Osteocyte (in vitro differentiated cells): ENCODE results near the gene ATP1B3. TPM values are rescaled to one million over a fixed set of nuclear protein-coding genes. Genes with fewer than 3 reads are reported as not detected.

Experiments
- DNase-seq: peaks from one replicate; pipeline ENCODE4 v3.0.0; 2021; ENCODE audit warnings: mixed read lengths; ENCODE audit not compliant: unreplicated experiment; ENCODE audit errors: extremely low spot score
- H3K27ac Mint-ChIP-seq: one replicate; pipeline ENCODE4 v1.8.0; 2021; ENCODE audit warnings: mild to moderate bottlenecking, mixed read lengths; ENCODE audit not compliant: unreplicated experiment
- H3K27me3 Mint-ChIP-seq: one replicate; pipeline ENCODE4 v1.8.0; 2021; ENCODE audit warnings: mixed read lengths; ENCODE audit not compliant: unreplicated experiment
- H3K36me3 Mint-ChIP-seq: one replicate; pipeline ENCODE4 v1.8.0; 2021; ENCODE audit warnings: mixed read lengths; ENCODE audit not compliant: unreplicated experiment
- H3K4me1 Mint-ChIP-seq: one replicate; pipeline ENCODE4 v1.8.0; 2021; ENCODE audit warnings: mixed read lengths; ENCODE audit not compliant: unreplicated experiment
- H3K4me3 Mint-ChIP-seq: one replicate; pipeline ENCODE4 v1.8.0; 2021; ENCODE audit warnings: mild to moderate bottlenecking, moderate library complexity, mixed read lengths; ENCODE audit not compliant: unreplicated experiment
- H3K9me3 Mint-ChIP-seq: one replicate; pipeline ENCODE4 v1.8.0; 2021; ENCODE audit warnings: mixed read lengths; ENCODE audit not compliant: unreplicated experiment
- total RNA-seq: library from RNA; stranded (reverse); gene quantifications from 2 replicates; pipeline ENCODE4 v1.2.1, GENCODE V29; 2021
- TF ChIP-seq, protein P1 (sequence below): fragments of 200-600 bp; sonication (generic); IDR thresholded peaks from 2 replicates; pipeline ENCODE4 v1.5.0; 2021; ENCODE audit warnings: antibody characterized with exemption, mild to moderate bottlenecking, moderate library complexity

ATP1B3 gene
- total RNA-seq, 1 donor from 2014 or later, result 139 TPM

DNA sequence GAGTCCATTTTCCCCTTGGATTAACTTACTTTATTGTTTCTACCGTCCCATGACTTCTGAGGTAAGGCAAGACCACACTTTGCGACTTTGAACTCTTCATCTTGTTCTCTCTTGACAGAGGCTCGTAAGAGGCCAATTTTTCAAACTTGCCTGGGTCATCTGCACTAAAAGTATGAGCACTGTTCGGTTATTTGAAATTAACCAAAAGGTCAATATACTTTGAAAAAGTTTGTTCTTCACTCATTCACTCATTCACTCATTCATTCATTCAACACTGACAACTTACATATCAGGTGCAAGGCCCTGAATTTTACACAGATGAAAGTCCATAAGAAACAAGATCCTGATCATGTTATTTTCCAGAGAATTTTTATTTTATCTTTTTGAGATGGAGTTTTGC lies 57.9 kb downstream of the ATP1B3 start:
- Mint-ChIP-seq H3K27ac (no peak overlapping the region), H3K9me3 (no peaks in the 10 kb centered on the region), H3K36me3 (no peaks in the 10 kb centered on the region), H3K4me1 (no peaks in the 10 kb centered on the region), H3K27me3 (no peaks in the 10 kb centered on the region), H3K4me3 (no peak overlapping the region)
- DNase-seq, result no peak
- TF ChIP-seq, protein P1, sequence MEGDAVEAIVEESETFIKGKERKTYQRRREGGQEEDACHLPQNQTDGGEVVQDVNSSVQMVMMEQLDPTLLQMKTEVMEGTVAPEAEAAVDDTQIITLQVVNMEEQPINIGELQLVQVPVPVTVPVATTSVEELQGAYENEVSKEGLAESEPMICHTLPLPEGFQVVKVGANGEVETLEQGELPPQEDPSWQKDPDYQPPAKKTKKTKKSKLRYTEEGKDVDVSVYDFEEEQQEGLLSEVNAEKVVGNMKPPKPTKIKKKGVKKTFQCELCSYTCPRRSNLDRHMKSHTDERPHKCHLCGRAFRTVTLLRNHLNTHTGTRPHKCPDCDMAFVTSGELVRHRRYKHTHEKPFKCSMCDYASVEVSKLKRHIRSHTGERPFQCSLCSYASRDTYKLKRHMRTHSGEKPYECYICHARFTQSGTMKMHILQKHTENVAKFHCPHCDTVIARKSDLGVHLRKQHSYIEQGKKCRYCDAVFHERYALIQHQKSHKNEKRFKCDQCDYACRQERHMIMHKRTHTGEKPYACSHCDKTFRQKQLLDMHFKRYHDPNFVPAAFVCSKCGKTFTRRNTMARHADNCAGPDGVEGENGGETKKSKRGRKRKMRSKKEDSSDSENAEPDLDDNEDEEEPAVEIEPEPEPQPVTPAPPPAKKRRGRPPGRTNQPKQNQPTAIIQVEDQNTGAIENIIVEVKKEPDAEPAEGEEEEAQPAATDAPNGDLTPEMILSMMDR, result no peak

DNA sequence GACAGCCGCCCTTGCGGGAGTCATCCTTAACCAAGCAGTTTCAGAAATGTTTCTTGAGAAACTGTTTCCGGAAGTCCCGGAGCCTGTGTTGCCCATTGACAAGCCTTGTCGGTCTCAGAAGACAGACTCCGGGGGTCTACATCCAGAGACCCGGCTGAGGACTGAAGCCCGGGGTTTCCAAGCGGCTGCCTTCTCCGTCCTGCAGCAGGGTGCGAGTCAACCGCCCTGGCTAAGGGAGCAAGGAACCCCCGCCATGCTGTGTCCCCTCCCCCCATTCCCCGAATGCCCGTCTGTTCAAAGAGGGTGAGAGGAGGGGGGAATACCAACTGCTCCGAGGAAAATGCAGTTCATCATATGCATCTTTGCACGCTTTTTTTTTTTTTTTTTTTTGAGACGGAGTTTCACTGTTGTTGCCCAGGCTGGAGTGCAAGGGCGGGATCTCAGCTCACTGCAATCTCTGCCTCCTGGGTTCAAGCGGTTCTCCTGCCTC lies 61.6 kb downstream of the ATP1B3 start:
- H3K27ac Mint-ChIP-seq, result no peak overlapping the region
- TF ChIP-seq, protein P1, result no peak
- H3K36me3 Mint-ChIP-seq, result no peaks in the 10 kb centered on the region
- no peaks in the 10 kb centered on the region for H3K27me3 Mint-ChIP-seq
- peaks cover 11% of the 10 kb centered on the region for H3K4me1 Mint-ChIP-seq
- no peak for DNase-seq
- no peak overlapping the region for H3K4me3 Mint-ChIP-seq
- H3K9me3 Mint-ChIP-seq, result no peaks in the 10 kb centered on the region

DNA sequence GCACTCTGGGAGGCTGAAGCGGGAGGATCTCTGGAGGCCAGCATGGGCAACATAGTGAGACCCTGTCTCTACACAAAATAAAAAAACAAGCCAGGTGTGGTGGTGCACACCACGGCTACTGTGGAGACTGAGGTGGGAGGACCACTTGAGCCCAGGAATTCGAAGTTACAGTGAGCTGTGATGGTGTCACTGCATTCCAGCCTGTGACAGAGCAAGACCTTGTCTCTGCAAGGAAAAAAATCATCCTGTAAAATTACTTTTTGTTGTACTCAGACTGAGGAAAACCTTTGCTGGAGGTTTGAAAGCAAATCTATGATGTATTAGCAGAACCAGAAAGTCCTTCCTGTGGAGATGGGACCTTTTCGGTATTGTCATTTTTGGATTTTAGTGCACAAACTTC lies 63.3 kb downstream of the ATP1B3 start:
- Mint-ChIP-seq H3K4me3 (no peak overlapping the region), H3K27ac (no peak overlapping the region), H3K9me3 (no peaks in the 10 kb centered on the region), H3K4me1 (peaks cover 11% of the 10 kb centered on the region), H3K36me3 (no peaks in the 10 kb centered on the region), H3K27me3 (no peaks in the 10 kb centered on the region)
- TF ChIP-seq, protein P1, result no peak
- no peak for DNase-seq

DNA sequence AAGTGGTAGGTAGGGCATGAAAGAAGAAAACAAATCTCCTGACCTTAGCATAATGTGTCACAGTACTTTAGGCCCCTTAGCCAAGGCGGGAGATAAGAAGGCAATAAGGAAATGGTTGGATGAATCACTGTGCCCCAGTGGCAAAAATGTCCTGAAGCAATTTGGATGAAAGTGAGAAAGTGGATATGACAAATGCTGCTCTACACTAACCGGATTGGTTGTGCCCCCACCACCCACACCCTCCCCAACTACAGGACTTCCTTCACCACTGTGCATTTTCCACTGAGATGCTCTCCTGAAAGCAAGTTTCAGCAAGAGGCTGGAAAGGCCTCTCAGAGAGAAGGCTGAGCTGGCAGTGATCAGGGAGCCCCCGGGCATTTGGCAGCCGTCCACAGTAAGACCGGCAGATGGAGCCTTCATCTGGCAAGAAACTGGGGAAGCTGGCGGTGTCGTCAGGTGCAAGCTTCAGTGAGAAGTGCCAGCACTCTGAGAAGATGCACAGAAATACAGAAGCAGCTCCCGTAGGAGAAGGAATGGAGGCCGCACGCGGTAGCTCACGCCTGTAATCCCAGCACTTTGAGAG lies 63.8 kb downstream of the ATP1B3 start:
- Mint-ChIP-seq H3K27ac (peak overlapping the region; percentile 18), H3K4me1 (peaks cover 11% of the 10 kb centered on the region), H3K9me3 (no peaks in the 10 kb centered on the region), H3K36me3 (no peaks in the 10 kb centered on the region), H3K4me3 (no peak overlapping the region), H3K27me3 (no peaks in the 10 kb centered on the region)
- peak; percentile 91 for DNase-seq
- TF ChIP-seq, protein P1, result no peak

DNA sequence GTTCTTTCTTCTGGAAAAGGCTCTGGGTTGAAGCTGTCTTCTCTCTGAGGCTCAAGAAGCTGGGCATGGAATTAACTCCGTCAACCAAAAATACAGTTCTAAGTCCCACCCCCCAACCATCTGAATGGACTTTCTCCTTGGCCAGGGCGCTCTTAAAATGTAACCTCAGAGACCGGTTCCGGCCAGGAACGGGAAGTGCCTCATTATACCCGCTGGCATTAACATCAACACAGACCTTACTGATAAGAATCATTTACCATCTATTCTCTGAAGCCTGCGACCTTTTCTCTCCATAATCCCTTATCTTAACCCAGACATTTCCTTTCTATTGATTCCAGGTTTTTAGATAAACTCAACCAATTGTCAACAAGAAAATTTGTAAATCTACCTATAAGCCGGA lies 64.7 kb downstream of the ATP1B3 start:
- peaks cover 11% of the 10 kb centered on the region for H3K4me1 Mint-ChIP-seq
- H3K4me3 Mint-ChIP-seq, result no peak overlapping the region
- no peak overlapping the region for H3K27ac Mint-ChIP-seq
- TF ChIP-seq, protein P1, result no peak
- no peaks in the 10 kb centered on the region for H3K27me3 Mint-ChIP-seq
- no peaks in the 10 kb centered on the region for H3K9me3 Mint-ChIP-seq
- no peak for DNase-seq
- H3K36me3 Mint-ChIP-seq, result no peaks in the 10 kb centered on the region
